Measurements from ENCODE around the gene SPOP. TPM values are rescaled to one million over a fixed set of nuclear protein-coding genes. Genes with fewer than 3 reads are reported as not detected.

Gene SPOP
- total RNA-seq, 4 donors from 2014 or later: 44.3 to 147 (median 99.0) TPM

DNA sequence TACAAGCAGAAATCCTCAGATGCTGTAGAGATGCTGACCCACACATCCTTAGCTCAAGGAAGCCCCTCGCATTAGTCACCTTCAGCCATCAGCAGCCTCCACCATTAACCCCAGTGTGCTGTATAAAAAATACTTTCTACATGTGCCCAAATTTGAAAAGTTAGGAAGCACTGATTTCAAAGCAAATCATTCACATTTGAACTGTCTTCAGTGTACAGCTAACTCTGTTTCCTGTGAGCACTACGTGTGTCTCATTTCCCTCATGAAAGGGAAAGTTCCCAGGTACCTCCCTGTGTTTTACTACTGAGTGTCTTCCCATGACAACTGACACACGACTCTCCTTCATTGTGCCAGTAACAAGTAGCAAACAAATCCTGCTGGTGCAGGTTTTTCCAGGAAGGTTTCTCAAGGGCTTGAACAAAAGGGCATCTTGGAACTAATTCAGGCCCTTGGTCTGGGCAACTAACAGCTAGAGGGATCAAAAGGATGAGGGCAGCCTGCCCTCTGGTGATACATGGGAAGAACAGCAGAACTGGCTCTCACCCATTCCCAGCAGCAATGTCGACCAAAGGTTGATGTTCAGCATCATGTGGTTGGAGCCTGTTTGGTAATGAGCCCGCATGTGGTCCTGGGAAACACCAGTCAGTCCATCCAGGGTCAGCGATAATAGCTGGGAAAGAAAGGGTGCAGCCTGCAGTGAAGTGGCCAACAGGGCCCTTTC, 25.8 kb upstream of the SPOP start:
- H3K27me3 ChIP-seq: no peaks in the 10 kb centered on the region
- intact Hi-C loops (cut with DNase I; ENCODE audit: low total_unique reads): no loop called here
- H3K4me3 ChIP-seq: no peak overlapping the region
- H3K27ac ChIP-seq: no peak overlapping the region
- no peaks in the 10 kb centered on the region for H3K36me3 ChIP-seq
- no peak for DNase-seq
- H3K4me1 ChIP-seq: peaks cover 0 to 7% of the 10 kb centered on the region in 2 donors
- no peak for TF ChIP-seq POLR2A (IDR thresholded peaks at IDR 0.05)
- TF ChIP-seq, protein P1, sequence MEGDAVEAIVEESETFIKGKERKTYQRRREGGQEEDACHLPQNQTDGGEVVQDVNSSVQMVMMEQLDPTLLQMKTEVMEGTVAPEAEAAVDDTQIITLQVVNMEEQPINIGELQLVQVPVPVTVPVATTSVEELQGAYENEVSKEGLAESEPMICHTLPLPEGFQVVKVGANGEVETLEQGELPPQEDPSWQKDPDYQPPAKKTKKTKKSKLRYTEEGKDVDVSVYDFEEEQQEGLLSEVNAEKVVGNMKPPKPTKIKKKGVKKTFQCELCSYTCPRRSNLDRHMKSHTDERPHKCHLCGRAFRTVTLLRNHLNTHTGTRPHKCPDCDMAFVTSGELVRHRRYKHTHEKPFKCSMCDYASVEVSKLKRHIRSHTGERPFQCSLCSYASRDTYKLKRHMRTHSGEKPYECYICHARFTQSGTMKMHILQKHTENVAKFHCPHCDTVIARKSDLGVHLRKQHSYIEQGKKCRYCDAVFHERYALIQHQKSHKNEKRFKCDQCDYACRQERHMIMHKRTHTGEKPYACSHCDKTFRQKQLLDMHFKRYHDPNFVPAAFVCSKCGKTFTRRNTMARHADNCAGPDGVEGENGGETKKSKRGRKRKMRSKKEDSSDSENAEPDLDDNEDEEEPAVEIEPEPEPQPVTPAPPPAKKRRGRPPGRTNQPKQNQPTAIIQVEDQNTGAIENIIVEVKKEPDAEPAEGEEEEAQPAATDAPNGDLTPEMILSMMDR (IDR thresholded peaks at IDR 0.05): peak in 3 of 4 experiments; percentile 5 to 46 (median 40)
- H3K9me3 ChIP-seq: no peaks in the 10 kb centered on the region

- Histone ChIP-seq H3K27ac (no peak overlapping the region), H3K4me3 (no peak overlapping the region), H3K4me1 (no peaks in the 10 kb centered on the region), H3K36me3 (no peaks in the 10 kb centered on the region), H3K9me3 (no peaks in the 10 kb centered on the region), H3K27me3 (no peaks in the 10 kb centered on the region)
- TF ChIP-seq, protein P1 (IDR thresholded peaks at IDR 0.05): no peak
- no peak for TF ChIP-seq POLR2A (IDR thresholded peaks at IDR 0.05)
- intact Hi-C loops (cut with DNase I; ENCODE audit: low total_unique reads): no loop called here
- DNase-seq: no peak
Measured at GRCh38 chr17:49700960-49701359, 23.1 kb upstream of the SPOP start.

DNA sequence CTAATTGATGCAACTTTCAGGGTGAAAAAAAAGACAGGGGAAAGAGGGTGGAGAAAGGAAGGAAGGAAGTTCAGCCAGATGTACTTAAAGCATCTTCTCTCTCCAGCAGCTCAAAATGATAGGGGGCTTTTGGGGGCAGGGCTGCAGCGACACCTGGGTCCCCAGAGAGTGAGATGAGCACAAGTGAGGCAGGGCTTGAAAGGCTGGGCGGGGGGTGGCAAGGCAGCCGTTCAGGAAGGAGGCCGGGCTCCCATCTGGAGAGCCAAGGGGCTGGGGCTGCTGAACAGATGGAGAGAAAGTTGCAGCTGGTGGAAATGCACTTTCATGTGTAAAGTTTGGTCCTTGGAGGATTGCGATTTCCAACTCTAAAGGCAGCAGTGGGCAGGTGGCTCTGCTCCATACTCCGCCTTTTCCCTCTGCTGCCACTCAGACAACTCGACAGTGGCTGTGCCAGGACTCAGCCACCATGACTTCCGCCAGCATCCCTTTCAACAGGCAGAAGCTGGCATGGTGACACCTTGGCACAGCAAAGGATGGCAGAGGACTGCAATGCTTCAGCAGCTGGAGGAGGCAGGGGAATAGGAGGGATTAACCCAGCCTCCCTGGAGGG, 22.2 kb upstream of the SPOP start:
- Histone ChIP-seq H3K4me3 (no peak overlapping the region), H3K4me1 (no peaks in the 10 kb centered on the region), H3K27ac (no peak overlapping the region), H3K36me3 (no peaks in the 10 kb centered on the region), H3K27me3 (no peaks in the 10 kb centered on the region), H3K9me3 (no peaks in the 10 kb centered on the region)
- TF ChIP-seq, protein P1 (IDR thresholded peaks at IDR 0.05): no peak
- no peak for TF ChIP-seq POLR2A (IDR thresholded peaks at IDR 0.05)
- no peak for DNase-seq
- intact Hi-C loops (cut with DNase I; ENCODE audit: low total_unique reads): no loop called here

DNA sequence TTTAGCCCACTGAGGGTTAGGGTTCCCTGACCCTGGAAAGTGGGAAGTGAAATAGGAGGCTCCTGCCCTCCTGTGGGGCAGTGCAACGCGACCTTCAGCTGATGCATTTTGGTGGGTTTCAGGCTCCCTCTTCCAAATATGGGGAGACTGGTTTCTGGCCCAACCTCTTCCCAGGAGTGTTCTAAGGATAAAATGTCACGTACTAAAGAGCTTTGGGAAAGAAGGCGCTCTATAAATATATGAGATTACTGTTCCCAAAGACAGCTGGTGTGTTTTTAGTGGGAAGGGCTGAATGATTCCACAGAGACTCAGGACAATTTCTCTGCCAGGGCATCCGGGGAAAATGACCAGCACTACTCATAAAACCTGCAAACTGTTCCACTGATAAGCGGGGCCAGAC, 20.1 kb upstream of the SPOP start:
- no peak for DNase-seq
- Histone ChIP-seq H3K9me3 (no peaks in the 10 kb centered on the region), H3K27ac (no peak overlapping the region), H3K27me3 (no peaks in the 10 kb centered on the region), H3K4me1 (no peaks in the 10 kb centered on the region), H3K36me3 (no peaks in the 10 kb centered on the region), H3K4me3 (no peak overlapping the region)
- TF ChIP-seq, protein P1 (IDR thresholded peaks at IDR 0.05): no peak
- no peak for TF ChIP-seq POLR2A (IDR thresholded peaks at IDR 0.05)
- intact Hi-C loops (cut with DNase I; ENCODE audit: low total_unique reads): no loop called here

DNA sequence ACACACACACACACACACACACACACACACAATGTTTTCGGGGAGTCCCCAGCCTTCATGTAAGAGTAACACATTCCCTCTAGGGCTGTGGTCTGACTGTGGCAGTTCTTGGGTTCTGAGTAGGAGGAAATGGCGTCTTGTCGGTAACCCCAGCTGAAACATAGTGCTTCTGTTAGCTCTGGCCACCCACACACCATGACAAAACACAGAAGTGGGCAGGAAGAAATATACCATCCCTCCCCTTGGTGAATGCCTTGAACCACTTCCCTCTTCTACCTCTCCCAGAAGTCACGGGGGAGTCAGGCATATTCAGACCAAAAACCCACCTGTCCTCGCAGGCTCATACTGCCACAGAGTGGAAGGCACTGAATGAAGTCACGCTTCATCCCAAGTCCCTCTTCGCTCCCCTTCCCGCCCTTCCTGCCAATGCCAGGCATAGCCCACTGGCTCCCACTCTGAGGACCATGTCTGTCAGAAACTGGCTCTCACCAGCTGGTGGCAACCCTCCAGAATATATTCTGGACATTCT, 18.4 kb upstream of the SPOP start:
- no peak for DNase-seq
- TF ChIP-seq, protein P1 (IDR thresholded peaks at IDR 0.05): no peak
- no peak for TF ChIP-seq POLR2A (IDR thresholded peaks at IDR 0.05)
- intact Hi-C loops (cut with DNase I; ENCODE audit: low total_unique reads): no loop called here
- Histone ChIP-seq H3K27ac (no peak overlapping the region), H3K9me3 (no peaks in the 10 kb centered on the region), H3K36me3 (no peaks in the 10 kb centered on the region), H3K4me1 (peaks cover 3 to 9% of the 10 kb centered on the region in 2 donors), H3K4me3 (no peak overlapping the region), H3K27me3 (no peaks in the 10 kb centered on the region)
